Effector CD4-positive, alpha-beta T cell (primary cell): ENCODE data around the gene ASXL1.
A peak's percentile ranks its signal among the peaks of the same experiment; 100 is the strongest.
"Not testable (repeated sequence)": the region's sequence is repeated elsewhere in the genome, so short reads cannot be mapped to it uniquely, and the experiment has no call there.

Experiments used
- DNase-seq: peaks from one replicate; pipeline ENCODE4 v3.0.0-alpha.2; 2020
- total RNA-seq: gene quantifications from one replicate; lab custom pipeline; 2026; lab: John Stamatoyannopoulos, UW

The ASXL1 gene
- total RNA-seq: 400 reads per million, percentile 97 among the genes with 10 or more reads in this experiment

DNA sequence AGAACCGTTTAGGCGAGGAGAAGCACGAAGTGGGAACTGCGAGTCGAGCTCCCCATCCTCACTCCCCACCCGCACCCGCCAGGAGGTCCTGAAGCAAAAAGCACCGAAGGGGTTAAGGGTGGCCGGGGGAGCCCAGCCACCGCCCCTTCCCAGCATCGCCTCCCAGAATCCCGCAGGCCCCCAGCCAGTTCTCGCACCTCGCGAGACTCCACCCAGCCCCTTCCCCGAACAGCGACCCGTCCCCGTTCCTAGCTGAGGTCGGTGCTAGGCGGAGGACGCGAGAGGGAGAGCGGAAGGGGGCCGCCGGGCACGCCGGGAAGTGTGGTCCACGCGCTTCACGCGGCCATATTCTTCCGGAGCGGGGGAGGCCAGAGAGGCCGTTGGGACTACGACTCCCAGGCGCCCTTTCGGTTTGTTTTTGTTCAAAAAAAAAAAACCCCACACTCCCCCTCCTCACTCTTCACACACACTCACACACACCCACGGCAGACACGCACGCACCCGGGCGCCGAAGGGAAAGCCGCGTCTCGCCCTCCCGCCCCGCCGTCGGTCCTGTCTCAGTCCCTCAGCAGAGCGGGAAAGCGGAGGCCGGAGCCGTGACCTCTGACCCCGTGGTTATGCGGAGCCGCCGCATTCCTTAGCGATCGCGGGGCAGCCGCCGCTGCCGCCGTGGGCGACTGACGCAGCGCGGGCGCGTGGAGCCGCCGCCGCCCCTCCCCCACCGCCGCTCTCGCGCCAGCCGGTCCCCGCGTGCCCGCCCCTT, at the start of gene ASXL1:
ASXL1 (plus strand) TSS at position 463 of the 763 bp plus-strand sequence. CDS start 445 bp downstream, outside the sequence.
- DNase-seq: peak; percentile 92

DNA sequence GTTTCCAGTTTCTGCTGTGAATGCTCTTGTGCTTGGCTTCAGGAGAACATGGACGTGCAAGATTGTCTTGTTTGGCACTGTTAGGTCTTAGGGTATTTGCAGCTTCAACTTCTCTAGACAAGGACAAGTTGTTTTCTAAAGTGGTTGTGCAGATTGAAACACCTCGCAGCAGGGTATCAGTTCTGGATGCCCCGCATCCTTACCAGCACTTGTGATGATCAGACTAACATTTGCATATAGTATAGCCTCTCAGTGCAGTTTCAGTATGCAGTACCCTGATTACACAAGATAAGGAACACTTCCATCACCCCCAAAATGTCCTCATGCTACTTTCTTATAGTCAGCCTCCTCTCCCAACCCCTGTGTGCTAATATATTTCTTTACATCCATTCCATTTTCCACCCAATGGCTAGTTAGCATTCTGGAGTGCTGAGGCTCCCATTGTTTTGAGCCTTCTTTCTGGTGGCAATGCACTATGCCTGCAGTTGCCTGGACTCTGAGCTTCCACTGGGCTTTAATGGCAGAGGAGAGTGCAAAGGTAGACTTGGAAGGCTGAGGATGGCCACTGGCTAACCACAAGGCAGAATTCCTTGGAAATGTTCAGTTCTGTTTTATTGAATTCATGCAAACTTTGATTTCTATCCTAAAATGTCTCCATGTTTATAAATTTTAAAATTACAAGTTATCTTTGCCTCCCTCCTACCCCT, 45.3 kb upstream of the ASXL1 start:
- DNase-seq: no peak

DNA sequence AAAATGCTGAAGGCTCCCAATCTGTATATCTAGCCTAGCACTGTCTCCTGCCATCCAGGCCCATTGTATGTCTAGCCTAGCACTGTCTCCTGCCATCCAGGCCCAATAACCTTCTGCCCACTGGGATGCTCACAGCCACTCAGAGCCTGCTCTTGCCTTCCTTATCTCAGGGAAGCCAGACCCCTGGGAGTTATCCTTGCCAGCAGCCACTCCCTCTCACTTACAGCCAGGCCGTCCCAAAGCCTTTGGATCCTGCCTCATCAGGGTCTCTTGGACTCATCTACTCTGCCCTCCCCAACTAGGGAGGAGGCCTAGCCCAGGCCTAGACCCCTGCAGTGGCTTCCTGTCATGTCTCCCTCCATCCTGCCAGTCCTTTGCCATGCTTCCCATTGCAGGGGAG, 43.4 kb upstream of the ASXL1 start:
- DNase-seq: no peak

DNA sequence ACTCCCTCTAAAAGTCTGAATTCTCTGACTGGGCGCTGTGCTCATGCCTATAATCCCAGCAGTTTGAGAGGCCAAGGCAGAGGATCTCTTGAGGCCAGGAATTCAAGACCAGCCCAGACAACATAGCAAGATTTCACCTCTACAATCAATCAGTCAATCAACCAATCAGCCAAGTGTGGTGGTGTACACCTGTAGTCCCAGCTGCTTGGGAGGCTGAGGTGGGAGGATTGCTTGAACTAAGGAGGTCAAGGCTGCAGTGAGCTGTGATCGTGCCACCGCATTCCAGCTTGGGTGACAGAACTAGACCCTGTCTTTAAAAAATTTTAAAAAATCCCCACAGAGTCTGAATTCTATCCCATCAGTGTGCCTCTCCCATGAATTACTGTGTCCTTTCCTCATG, 42.7 kb upstream of the ASXL1 start:
- no peak for DNase-seq

DNA sequence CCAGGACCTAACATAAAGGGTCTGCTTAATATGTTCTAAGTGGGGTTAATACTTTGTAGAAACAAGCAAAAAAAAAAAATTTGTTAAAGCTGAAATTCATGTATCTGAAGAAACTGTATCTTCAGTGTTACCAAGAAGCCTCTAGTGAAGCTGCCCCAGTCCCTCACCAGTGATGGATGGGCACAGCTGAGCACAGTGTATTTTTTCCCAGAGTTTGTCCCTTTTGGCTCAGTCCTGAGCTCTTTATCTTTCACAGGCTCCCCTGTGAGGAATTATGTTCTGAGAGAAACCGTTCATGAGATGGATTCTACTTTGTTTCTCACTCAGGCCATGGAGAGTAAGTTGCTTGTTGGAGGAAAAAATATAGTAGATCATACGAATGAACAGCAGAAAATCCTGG, 42.2 kb upstream of the ASXL1 start:
- DNase-seq: no peak

DNA sequence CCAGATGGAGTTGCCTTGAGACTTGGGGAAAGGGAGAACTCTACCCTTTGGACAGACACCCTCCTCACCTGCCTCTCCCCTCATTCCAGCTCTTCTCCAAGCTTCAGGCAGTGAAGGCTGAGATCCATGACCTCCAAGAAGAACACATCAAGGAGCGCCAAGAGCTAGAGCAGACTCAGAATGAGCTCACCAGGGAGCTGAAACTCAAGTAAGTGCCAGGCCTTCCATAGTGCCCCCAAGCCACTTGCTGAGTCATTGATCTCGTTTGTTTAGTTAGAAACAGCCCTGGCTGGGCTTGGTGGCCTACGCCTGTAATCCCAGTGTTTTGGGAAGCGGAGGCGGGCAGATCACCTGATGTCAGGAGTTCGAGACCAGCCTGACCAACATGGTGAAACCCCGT, 41.5 kb upstream of the ASXL1 start:
- no peak for DNase-seq

DNA sequence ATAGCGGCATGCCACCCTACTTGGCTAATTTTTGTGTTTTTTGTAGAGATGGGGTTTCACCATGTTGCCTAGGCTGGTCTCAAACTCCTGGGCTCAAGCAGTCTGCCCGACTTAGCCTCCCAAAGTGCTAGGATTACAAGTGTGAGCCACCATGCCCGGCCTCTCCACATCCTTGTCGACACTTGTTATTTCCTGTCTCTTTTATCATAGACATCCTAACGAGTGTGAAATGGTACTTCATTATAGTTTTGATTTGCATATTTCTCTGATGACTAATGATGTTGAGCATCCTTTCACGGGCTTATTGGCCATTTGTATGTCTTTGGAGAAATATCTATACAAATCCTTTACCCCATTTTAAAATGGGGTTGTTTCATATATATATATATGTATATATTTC, 39.0 kb upstream of the ASXL1 start:
- no peak for DNase-seq

DNA sequence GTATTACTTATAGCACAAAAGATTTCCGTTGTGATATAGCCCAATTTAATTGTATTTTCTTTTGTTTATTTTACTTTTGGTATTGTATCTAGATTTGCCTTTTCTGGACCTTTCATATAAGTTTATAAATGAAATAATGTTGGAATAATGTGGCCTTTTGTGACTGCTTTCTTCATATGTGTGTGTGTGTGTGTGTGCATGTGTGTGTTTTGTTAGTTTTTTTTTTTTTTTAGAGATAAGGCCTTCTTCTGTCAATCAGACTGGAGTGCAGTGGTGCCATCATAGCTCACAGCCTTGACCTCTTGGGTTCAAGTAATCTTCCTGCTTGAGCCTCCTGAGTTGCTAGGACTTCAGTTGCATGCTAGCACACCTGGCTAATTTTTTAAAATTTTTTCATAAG, 37.8 kb upstream of the ASXL1 start:
- no peak for DNase-seq

DNA sequence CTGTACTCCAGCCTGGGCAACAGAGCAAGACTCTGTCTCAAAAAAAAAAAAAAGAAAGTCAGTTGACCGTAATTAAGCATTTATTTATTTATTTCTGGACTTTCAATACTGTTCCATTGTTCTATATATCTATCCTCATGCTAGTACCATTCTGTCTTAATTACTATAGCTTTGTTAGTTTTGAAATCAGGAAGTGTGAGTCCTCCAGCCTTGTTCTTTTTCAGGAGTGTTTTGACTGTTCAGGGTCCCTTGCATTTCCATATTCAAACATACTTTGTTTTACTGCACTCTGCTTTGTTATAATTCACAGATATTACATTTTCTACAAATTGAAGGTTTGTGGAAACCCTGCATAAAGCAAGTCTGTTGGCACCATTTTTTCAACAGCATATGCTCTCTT, 36.7 kb upstream of the ASXL1 start:
- DNase-seq: no peak

DNA sequence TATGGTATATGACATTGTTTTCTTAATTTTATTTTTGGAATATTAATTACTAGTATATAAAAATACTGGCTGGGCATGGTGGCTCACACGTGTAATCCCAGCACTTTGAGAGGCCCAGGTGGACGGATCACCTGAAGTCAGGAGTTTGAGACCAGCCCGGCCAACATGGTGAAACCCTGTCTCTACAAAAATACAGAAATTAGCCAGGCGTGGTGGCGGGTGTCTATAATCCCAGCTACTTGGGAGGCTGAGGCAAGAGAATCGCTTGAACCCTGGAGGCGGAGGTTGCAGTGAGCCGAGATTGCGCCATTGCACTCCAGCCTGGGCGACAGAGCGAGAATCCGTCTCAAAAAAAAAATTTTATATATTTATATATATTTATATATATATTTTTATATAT, 35.9 kb upstream of the ASXL1 start:
- not testable (repeated sequence) for DNase-seq

DNA sequence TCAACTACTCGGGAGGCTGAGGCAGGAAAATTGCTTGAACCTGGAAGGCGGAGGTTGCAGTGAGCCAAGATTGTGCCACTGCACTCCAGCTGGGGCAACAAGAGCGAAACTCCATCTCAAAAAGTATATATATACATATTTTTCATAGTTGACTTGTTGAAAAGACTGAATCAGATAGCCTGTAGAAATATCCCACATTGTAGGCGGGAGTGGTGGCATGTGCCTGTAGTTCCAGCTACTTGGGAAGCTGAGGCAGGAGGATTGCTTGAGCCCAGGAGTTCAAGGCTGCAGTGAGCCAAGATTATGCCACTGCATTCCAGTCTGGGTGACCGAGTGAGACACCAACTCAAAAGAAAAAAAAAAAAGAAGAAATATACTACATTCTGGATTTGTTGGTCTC, 34.4 kb upstream of the ASXL1 start:
- DNase-seq: not testable (repeated sequence)

DNA sequence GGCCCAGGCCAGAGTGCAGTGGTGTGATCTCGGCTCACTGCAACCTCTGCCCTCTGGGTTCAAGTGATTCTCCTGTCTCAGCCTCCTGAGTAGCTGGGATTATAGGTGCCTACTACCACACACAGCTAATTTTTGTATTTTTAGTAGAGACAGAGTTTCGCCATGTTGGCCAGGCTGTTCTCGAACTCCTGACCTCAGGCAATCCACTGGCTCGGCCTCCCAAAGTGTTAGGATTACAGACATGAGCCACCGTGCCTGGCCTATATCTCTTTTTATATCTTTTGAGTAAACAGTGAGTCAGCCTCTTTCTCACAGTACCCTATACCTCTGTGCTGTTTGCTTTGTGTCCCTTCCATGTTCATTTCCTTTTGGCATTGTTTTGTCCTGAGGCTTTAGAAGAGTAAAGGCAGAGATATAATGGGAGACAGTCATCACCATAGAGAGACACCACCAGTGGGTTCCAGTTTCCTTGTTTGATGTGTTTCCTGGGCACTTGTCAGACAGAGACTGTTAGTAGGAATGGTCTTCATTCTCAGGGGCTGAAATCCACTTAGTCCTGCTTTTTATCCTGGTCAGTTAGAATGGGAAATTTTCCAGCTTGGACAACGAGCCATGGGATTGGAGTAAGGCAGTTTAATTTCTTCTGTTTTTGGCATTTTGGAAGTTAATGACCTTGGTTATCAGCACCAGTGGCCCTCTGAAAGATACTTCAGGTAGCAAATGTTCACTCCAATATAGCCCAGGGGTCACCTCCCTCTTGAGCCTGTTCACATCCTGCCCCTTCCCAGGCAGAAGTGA, 32.2 kb upstream of the ASXL1 start:
- DNase-seq: no peak

DNA sequence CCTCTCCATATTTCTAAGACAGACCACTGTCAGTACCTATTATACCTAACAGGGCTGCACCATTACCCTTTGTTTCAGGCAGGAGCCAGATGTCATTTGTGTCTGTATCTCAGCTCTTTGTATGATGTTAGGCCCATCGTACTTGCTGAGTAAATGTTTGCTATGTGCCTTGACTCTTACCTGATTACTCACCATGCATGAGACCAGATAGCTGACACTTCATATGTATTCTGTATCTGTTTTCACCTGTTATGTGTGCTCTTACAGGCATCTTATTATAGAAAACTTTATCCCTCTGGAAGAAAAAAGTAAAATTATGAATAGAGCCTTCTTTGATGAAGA, 31.7 kb upstream of the ASXL1 start:
- DNase-seq: no peak

DNA sequence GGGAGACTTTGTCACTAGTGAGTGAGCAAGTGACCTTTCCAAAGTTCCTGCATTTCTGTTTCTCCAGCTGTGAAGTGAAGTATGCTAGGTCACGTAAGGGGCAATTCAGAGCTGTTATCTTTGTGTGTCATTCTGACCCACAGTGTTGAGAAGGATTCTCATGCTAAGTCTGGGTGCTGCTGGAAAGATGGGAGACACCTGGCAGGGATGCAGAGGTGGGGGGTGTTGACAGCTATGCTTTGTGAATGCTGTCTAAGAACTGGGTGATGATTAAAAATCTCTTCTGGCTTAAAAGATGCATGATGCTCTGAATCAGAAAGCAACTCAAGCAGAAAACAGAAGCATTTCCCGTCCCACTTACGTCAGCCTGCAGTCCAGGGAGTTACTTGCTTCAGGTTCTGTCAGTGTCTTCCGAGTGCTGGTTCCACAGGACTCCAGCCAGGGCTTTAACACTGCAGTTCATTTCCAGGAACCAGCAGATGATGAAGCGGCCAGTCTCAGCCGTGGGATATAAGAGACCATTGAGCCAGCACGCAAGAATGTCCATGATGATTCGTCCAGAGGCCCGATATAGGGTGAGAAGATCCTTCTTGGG, 30.9 kb upstream of the ASXL1 start:
- no peak for DNase-seq

DNA sequence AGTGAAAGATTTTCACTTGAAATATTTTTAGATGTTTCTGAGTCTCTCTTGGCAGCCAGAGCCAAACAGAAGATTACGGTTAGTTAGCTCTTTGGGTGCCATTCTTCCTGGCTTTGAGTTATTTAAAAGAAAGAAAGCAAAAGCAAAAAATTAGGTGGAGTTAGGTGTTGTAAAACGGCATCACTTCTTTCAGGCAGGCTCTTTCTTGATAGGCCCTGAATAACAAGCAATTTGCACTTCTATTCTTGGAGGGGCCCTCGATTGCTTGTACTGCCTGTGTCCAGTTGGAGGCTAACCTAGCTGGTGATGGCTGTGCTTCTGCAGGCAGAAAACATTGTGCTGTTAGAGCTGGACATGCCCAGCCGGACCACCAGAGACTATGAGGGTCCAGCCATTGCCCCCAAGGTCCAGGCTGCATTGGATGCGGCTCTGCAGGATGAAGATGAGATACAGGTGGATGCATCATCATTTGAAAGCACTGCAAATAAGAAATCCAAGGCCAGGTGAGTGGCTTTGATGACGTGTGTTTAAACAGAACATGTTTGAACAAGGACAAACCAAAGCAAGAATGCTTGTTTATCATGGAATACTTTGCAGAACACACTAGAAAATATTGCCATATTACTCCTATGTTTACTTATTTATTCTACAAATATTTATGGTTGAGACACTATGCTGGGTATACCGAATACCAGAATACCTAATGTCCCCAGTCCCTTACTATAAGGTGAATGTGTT, 28.1 kb upstream of the ASXL1 start:
- DNase-seq: no peak

DNA sequence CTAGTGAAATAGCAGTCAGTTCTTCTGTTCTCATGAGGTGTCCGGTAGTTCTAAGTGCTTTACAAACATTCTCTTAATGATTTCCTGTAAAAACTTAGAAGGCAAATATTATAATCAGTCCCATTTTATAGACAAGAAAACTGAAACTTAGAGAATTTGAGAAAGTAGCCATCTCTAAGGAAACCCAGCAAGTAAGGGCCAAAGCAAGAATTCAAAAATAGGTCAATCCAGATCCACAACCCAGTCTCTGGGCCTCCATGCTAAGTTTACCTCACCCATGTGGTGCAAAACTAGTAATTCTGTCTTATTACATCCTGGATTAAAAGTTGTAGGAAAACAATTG, 27.6 kb upstream of the ASXL1 start:
- no peak for DNase-seq

DNA sequence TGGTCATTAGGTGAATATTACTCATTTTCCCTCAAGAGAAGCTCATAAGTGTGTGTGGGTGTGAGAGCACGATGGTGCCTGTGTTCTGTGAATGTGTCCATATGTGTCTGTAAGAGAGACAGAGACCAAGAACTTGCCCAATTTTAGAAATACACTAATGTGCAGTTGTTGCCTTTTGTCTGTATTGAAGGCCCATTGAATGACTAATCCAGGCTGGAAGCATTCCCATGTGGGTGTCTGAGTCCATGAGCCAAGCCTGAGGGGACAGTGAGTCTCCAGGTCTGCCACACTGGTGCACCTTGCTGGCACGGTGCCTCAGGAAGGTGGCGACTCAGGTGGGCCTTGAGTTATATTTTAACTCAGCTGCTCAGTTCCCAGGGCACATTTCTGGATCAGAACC, 25.5 kb upstream of the ASXL1 start:
- DNase-seq: no peak

DNA sequence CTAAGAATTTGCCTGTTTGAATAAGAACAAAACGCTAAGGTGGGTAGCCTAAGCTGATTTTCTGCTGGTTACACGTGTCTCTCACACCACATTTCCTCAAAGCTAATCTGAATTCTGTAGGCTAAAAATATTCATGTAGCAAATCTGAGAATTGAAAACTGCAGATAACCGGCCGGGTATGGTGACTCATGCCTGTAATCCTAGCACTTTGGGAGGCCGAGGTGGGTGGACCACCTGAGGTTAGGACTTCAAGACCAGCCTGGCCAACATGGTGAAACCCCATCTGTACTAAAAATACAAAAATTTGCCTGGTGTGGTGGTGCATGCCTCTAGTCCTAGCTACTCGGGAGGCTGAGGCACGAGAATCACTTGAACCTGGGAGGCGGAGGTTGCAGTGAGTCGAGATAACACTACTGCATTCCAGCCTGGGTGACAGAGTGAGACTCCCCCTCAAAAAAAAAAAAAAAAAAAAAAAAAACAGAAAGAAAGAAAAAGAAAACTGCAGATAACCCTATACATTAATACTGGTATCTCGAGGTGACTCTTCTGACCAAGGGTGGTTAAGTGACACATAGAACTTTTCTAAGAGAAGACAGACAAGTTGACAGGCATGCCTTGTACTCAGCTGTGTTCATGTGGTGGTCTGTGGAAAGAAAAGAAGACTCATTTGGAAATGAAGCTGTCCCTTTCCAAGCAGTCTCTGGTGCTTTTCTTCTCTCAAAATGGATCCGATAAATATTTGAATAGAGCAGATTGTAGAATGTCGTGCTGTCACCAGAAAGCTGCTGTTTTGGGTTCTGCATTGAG, 24.7 kb upstream of the ASXL1 start:
- no peak for DNase-seq

DNA sequence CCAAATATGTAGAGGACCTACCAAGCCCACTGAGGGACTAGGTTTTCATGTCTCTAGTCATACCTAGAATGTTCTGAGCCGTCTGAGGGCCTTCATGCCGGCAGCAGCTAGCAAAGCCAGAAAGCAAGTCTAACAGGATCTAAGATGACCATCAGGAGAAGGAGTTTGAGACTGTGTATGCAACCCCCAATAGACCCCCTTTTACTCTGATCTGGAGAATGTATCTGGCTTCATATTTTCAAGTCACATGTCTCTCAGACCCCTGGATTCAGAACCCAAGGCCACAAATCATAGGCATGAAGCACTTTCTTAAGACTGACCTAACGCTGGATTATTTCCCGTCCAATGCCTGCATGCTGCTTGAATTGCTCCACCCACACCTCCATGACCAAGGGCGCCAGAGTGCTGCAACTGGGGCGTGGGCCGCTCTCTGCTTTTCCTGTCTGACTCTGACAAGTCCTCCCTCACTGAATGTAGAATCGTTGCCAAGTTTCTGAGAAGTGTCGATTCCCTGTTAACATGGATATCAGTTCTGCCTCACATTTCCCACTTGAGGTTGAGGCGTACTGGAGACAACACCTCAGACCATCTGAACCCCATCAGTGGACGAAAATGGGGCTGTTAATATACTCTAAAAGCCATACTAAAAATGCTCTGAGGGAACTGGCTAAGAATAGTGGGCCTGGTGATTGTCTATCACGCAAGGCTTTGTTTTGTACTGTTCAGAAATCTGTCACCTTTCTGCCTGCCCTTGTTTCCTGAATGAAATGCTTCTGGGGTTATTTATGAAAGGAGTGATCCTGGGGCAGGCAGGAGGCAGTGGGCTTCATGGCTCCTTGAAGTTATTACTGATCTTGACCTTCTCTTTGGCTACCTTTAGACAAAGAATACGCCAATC, 23.9 kb upstream of the ASXL1 start:
- peak; percentile 8 for DNase-seq

DNA sequence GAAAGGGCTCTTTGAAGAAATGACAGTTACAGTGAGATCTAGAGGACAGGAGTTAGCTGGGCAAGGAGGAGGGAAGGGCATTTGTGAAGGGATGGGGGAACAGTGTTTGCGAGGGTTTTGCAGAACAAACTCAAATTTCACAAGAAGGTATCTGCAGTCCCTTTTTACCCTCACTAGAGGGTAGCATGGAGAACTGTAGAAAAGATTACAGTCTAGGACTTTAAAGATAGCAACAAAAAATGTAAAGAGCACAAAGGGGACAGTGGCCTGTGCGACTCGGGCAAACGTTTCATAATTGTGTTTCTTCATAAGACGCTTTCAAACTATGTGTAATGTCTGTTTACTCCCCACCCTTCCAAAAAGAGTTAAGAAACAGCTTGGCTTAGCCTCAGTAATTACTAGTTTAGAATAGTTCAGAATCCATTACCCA, 21.2 kb upstream of the ASXL1 start:
- DNase-seq: no peak
